Lower leg skin (tissue), 4 donors: ENCODE data around the gene F2RL3. TPM values are rescaled to one million over a fixed set of nuclear protein-coding genes. Genes with fewer than 3 reads are reported as not detected.

Experiments used
- DNase-seq, 2 donors: peaks; one replicate each; pipeline ENCODE4 v3.0.0-alpha.2; 2019; ENCODE audit warnings: low spot score in 2 of 2
- H3K4me3 ChIP-seq: fragments of 200-600 bp; sonication (generic); 2 replicates; pipeline ENCODE4 v1.5.1; 2017; ENCODE audit warnings: mild to moderate bottlenecking, low read depth; ENCODE audit not compliant: poor library complexity, severe bottlenecking
- POLR2A ChIP-seq, 2 donors: fragments of 450-650 bp; IDR thresholded peaks; one replicate each; pipeline ENCODE4 v1.6.1; 2016 to 2017; ENCODE audit warnings: antibody characterized with exemption in 2 of 2, mild to moderate bottlenecking in 1 of 2, moderate library complexity in 1 of 2
- WGBS, 2 donors: methylation state at CpG; one replicate each; pipeline ENCODE4 v1.1.5; 2018; 5-methylcytosine and 5-hydroxymethylcytosine counted together
- intact Hi-C: fragments of 100-400 bp; cut with DNase I; formaldehyde crosslinking; loops from one replicate; pipeline ENCODE4 v1.15.0; 2023; ENCODE audit warnings: low total_unique reads
- total RNA-seq, 4 donors: library from RNA; depleted of rRNA; stranded (reverse); fragments of >200 nt; gene quantifications; one replicate each; pipeline ENCODE4 v1.1.0, GENCODE V29; 2016
- TF ChIP-seq, protein P1 (sequence below), 3 donors: fragments of 450-650 bp; IDR thresholded peaks; one replicate each; pipeline ENCODE4 v1.5.1; 2016; ENCODE audit warnings: antibody characterized with exemption in 3 of 3, mild to moderate bottlenecking in 3 of 3, moderate library complexity in 2 of 3

The F2RL3 gene
- total RNA-seq, 4 donors from 2014 or later = 3.7 to 11.0 (median 5.6) TPM

DNA sequence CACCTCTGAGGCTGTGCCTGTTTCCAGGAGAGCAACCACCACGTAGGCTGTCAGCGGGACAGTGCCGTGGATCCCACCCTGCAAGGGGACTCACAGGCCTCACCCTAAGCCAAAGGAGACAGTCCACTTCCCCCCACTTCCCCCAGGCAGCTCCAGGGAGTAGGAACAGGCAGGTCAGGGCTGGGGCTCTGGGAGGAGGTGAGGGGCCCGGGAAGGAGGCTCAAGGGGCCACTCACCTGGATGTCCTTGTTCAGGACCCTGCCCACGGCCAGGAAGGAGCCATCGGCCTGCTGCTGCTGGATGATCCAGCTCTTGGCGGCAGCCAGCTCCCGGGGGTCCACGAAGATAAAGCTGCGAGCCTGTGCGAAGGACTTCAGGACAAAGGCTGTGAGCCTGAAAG is 25.6 kb downstream of the F2RL3 start:
- no peak overlapping the region for H3K4me3 ChIP-seq
- WGBS, 2 donors = 91 to 96% methylated on average over 11 of the region's 11 CpGs
- no peak for TF ChIP-seq POLR2A (IDR thresholded peaks at IDR 0.05)
- TF ChIP-seq, protein P1, sequence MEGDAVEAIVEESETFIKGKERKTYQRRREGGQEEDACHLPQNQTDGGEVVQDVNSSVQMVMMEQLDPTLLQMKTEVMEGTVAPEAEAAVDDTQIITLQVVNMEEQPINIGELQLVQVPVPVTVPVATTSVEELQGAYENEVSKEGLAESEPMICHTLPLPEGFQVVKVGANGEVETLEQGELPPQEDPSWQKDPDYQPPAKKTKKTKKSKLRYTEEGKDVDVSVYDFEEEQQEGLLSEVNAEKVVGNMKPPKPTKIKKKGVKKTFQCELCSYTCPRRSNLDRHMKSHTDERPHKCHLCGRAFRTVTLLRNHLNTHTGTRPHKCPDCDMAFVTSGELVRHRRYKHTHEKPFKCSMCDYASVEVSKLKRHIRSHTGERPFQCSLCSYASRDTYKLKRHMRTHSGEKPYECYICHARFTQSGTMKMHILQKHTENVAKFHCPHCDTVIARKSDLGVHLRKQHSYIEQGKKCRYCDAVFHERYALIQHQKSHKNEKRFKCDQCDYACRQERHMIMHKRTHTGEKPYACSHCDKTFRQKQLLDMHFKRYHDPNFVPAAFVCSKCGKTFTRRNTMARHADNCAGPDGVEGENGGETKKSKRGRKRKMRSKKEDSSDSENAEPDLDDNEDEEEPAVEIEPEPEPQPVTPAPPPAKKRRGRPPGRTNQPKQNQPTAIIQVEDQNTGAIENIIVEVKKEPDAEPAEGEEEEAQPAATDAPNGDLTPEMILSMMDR (IDR thresholded peaks at IDR 0.05) = no peak
- intact Hi-C loops = no loop called here
- DNase-seq = no peak

DNA sequence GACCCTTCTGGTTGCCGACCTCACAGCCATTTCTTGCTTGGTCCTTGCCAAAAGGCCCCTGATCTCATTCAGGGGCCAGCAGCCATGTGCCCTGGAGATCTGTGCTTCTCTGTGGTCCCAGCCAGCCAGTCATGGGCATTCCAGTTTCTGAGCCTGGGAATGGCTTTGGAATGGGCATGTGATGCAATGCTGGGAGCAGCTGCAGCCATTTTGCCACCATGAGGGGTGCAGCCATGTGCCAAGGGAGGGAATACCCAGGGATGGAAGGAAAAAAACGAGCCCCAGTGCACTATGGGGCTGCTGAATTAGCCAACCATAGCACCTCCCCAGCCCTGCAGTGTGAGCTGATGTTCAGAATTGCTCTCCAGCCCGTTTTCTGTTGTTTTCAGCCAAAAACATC is 26.3 kb downstream of the F2RL3 start:
- no peak for TF ChIP-seq POLR2A (IDR thresholded peaks at IDR 0.05)
- TF ChIP-seq, protein P1 (IDR thresholded peaks at IDR 0.05) = no peak
- no peak overlapping the region for H3K4me3 ChIP-seq
- intact Hi-C loops = no loop called here
- 64 to 72% methylated on average over 3 of the region's 3 CpGs for WGBS, 2 donors
- no peak for DNase-seq

DNA sequence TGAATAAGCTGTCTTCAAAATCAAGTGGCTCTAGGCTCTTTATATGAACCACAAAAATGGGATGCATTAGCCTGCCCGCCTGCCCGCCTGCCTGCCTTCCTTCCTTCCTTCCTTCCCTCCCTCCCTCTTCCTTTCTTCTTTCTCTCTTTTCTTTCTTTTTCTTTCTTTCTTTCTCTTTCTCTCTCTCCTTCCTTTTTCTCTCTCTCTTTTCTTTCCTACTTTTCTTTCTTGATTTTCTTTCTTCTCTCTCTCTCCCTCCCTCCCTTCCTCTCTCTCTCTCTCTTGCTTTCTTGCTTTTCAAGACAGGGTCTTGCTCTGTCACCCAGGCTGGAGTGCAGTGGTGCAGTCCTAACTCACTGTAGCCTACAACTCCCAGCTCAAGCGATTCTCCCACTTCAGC is 26.9 kb downstream of the F2RL3 start:
- no peak for DNase-seq
- 75 to 79% methylated on average over 3 of the region's 3 CpGs for WGBS, 2 donors
- H3K4me3 ChIP-seq = no peak overlapping the region
- intact Hi-C loops = no loop called here
- no peak for TF ChIP-seq POLR2A (IDR thresholded peaks at IDR 0.05)
- TF ChIP-seq, protein P1 (IDR thresholded peaks at IDR 0.05) = no peak

DNA sequence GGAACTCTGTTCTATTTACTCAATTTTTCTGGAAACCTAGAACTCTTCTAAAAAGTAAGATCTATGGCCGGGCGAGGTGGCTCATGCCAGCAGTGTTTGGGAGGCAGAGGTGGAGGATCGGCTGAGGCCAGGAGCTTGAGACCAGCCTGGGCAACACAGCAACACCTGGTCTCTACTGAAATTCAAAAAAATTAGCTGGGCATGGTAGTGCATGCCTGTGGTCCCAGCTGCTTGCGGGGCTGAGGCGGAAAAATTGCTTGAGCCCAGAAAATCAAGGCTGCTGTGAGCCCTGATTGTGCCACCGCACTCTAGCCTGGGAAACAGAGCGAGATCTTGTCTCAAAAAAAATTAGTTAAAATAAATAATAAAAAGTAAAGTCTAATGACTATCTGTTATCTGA is 28.6 kb downstream of the F2RL3 start:
- WGBS, 2 donors = 83 to 87% methylated on average over 7 of the region's 7 CpGs
- no peak for DNase-seq
- intact Hi-C loops = no loop called here
- TF ChIP-seq, protein P1 (IDR thresholded peaks at IDR 0.05) = no peak
- no peak for TF ChIP-seq POLR2A (IDR thresholded peaks at IDR 0.05)
- H3K4me3 ChIP-seq = no peak overlapping the region

DNA sequence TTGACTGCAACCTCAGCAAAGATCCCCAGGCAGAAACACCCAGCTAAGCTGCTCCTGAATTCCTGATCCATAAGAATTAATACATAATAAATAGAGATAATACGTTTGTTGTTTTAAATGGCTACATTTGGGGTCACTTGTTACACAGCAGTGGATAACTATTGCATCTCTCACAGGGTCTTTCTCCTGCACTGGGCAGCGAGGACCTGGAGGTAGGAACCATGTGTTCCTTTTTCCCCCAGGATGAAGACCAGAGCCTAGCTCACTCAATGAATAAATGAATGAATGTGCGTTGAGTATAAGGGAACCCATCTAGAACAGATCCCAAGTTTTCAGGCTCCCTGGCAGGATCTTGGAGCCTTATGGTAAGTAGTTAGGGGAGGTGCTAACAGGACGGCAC is 30.7 kb downstream of the F2RL3 start:
- no peak for DNase-seq
- WGBS, 2 donors = 69 to 78% methylated on average over 4 of the region's 4 CpGs
- H3K4me3 ChIP-seq = no peak overlapping the region
- intact Hi-C loops = no loop called here
- TF ChIP-seq, protein P1 (IDR thresholded peaks at IDR 0.05) = no peak
- TF ChIP-seq POLR2A (IDR thresholded peaks at IDR 0.05) = no peak

DNA sequence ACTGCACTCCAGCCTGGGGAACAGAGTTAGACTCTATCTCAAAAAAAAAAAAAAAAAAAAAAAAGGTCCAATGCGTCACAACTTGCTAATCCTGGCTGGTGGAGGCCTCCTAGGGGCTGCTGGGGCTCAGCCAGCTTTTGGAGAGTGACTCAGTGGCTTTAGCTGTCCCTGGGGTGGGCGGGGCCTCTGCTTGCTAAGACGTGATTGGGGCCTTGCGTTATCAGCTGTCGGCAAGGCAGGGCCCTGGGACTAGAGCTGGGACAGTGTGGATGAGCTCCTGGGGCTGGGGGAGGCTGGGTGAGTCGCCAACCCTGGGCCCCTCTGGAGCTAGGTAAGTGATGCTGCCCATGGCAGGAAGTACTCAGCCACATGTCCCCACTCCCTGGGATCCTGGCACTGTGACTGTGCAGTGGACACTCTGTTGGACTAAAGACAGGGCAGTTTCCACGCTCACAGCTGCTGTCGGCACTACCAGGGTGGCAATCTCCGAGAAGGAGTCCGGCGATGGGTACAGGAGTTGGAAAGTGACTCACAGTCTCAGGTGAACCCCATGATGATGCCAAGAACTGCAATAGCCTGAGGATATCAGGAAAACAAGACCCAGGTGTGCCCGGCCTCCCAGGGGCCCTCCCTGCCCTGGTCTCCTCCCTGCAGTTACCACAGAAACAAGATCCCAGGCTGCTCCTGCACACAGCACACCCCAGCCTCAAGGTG is 32.2 kb downstream of the F2RL3 start:
- no peak overlapping the region for H3K4me3 ChIP-seq
- TF ChIP-seq, protein P1 (IDR thresholded peaks at IDR 0.05) = no peak
- no peak for TF ChIP-seq POLR2A (IDR thresholded peaks at IDR 0.05)
- no peak for DNase-seq
- intact Hi-C loops = no loop called here
- WGBS, 2 donors = 46 to 53% methylated on average over 7 to 11 of the region's 12 CpGs
